ENCODE measurements around the gene CREB5. TPM values are rescaled to one million over a fixed set of nuclear protein-coding genes. Genes with fewer than 3 reads are reported as not detected.
"Not testable (repeated sequence)": the region's sequence is repeated elsewhere in the genome, so short reads cannot be mapped to it uniquely, and the experiment has no call there.

Gene CREB5, protein sequence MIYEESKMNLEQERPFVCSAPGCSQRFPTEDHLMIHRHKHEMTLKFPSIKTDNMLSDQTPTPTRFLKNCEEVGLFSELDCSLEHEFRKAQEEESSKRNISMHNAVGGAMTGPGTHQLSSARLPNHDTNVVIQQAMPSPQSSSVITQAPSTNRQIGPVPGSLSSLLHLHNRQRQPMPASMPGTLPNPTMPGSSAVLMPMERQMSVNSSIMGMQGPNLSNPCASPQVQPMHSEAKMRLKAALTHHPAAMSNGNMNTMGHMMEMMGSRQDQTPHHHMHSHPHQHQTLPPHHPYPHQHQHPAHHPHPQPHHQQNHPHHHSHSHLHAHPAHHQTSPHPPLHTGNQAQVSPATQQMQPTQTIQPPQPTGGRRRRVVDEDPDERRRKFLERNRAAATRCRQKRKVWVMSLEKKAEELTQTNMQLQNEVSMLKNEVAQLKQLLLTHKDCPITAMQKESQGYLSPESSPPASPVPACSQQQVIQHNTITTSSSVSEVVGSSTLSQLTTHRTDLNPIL
- not detected for total RNA-seq

DNA sequence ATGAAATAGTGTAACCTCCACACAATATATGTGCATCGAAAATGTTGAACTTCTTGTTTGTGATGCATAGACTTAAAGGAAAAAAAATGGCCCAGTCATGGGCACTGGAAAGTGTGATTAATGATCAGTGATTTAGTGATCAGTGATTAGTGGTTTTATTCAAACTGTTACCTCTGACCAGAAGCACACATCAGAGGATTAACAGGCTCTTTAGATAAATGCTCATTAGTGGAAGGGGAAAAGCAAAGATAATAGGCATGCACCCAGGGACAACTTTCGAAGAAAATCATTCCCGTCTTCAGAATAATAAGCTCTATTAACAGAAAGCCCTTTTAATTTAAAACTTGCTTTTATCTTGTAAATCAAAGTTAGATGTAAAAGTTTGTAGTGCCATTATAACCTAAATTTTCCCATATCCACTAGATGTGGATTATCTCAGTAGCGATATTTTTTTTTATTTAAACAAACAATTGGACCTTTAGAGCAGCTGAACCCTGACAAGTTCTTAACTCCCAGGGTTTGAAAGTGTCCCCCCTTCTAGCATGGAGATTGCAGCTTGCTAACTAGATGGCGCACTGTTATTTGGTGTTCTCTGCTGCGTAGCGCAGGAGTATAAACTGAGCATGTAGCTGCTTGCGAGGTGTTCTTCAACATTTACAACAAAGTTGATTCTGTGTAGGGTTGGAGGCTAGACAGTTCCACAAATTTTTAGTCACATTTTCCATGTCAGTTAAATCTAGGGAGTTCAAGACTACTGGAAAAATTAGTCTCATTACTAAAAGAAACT lies at the start of gene CREB5:
Gene CREB5, plus strand, starts transcription at position 643 of the 787 bp plus-strand sequence. CDS start 397 bp downstream, outside the sequence.
- POLR2A ChIA-PET, result no interaction called here
- CTCF ChIA-PET, result no interaction called here

DNA sequence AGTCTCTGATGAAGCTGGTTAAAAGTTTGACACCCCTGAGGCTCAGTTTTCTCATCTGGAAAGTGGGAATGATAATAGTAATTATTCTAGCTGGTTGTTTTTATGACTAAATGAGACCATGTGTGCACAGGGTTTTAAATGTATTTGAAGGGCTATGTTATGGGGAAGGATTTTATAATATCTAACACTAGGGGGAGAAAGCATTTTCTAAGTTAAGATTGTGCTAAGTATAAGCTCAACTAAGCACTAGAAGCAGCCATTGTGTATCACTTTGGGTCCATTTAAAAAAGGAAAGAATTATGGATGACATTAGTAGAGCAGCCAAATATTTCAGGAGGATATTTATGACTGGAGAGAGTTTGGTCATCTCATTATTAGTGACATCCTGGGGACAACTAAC lies 49.5 kb upstream of the CREB5 start:
- ChIA-PET CTCF (no interaction called here), POLR2A (interaction anchor here (0.6 kb wide), 1 partner anchor 15 kb away, joined by 3 read pairs; no protein-coding TSS in a partner anchor)

DNA sequence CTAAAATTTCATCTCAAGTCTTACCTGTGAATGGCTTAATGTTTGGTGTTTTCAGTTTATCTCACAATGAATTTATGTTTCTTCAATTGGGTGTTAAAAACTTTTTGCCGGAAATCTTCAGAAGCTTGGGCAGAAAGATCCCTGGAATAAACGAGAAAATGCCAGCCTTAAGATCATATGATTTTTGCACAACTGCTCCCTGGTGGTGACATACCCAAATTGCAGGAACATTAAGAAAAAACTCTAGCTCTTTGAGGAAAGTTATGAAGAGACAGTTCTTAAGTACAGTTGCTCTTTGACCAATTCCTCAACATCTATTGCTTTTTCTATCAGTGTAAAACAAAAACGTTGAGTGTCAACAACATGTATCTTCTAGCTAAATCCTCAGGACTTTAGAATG lies 48.2 kb upstream of the CREB5 start:
- POLR2A ChIA-PET, result no interaction called here
- CTCF ChIA-PET, result interaction anchor here (0.6 kb wide), 1 partner anchor 1033 kb away, joined by 3 read pairs; no protein-coding TSS in a partner anchor

DNA sequence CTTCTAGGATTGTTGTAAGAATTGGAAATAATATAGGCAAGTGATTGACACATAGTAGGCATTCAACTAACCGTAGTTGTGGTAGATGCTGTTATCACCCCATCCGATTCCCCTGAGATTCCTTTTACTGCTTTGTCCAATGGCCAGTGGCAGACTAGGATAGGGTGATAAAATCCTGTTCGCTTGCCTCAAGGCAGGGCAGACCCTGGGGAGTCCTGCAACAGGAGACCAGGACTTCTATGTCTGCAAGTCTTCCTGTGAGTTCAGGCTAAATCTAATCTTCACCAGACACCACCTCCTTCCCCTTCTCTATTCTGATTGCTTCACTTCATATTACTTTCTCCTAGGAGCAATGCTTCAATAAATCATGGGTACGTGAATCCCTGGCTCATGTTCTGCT lies 42.8 kb upstream of the CREB5 start:
- CTCF ChIA-PET, result interaction anchor here (1.2 kb wide), 1 partner anchor 86 kb away, joined by 3 read pairs; no protein-coding TSS in a partner anchor
- POLR2A ChIA-PET, result no interaction called here

DNA sequence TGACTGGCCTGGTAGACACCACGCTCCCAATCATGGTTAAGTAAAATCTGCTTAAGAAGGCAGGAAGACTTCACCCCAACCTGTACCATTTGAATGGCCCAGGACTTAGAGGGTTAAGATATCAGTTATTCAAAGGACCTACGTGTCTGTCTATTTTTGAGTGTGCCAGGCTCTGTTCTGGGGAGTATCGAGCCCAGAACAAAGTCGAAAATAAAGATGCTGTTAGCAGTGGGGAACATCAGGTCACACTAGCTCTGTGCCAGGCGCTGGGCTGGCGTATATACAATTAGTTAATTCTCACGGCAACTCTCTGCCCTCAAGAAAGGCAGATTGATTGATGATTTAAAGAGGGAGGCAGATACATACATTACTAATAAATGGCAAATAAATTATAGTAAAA lies 40.5 kb upstream of the CREB5 start:
- ChIA-PET POLR2A (interaction anchor here (0.6 kb wide), 1 partner anchor 39 kb away, joined by 9 read pairs; no protein-coding TSS in a partner anchor), CTCF (no interaction called here)

DNA sequence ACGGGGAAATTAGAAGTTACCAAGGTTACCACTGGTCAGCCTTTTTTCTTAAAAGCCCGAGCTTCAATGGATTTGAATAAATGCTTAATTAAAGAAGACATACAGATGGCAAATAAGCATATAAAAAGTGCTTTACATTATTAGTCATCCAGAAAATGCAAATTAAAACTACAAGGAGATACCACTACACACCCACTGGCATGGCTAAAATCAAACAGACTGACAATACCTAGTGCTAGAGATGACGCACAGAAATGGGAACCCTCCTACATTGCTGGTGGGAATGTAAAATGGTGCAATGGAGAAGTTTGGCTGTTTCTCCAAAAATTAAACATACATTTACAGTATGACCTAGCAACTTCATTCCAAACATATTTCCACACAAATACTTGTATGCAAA lies 38.3 kb upstream of the CREB5 start:
- ChIA-PET CTCF (no interaction called here), POLR2A (no interaction called here)

DNA sequence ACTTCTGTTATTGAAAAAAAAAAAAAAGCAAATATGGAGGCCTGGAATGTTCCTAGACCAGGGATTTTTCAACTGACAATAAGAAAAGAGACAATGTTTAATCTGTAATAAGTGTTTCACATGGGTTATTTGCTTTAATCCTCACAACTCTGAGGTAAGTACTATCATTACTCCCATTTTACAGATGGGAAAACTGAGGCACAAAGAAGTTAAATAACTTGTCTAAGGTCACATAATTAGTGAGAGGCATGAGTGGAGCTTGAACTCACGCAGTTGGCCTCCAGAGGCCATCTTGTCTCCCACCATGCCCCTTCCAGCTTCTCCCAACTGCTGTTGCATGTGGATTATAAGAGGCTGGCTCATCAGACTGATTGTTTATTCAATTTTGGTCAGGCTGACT lies 36.6 kb upstream of the CREB5 start:
- POLR2A ChIA-PET, result no interaction called here

DNA sequence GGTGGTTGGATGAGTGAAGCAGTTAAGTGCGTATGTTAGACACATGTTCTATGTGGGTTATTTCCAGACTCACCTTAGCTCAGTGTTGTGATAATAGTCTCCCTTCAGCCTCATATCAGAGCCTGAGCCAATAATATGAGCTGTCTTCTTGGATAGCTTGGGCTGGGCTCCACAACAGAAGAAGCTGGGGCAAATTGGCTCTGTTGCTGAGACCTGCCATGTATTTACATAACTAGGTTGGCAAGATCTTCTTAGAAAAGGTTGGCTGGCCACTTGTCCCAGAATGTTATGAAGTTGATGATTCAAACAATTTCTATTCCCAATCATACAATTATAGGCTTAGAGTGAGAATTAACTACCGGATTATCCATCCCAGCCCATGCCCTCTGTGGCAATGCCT lies 35.7 kb upstream of the CREB5 start:
- POLR2A ChIA-PET, result no interaction called here
- CTCF ChIA-PET, result no interaction called here

More for the DNA sequence above, 36.6 kb upstream of the CREB5 start:
- CTCF ChIA-PET, result no interaction called here

DNA sequence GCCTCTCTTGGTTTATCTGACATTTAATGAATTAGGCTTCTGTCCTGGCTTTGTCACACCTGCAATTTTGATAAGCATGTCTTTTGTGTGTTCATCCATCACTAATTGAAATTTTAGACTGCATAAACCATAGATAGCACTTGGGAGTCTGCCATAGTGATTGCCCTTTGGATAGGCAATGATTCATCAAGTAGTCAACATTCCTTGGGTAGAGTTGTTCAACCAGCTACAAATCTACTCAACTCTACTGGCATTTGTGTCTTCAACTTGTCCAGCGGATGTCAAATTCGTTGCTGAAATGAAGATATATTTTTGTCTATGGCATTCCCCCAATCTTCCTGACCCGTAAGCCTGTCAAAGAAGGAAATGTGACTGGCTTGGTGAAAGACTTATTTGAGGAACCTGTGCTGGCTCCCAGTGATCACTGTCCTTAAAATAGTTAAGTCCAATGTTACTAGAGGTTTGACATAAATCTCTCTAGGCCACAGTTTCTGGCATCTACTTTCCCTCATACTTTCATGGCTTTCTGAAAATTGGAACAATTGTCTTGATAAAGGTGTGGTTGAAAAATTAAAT lies 33.7 kb upstream of the CREB5 start:
- ChIA-PET CTCF (no interaction called here), POLR2A (no interaction called here)

DNA sequence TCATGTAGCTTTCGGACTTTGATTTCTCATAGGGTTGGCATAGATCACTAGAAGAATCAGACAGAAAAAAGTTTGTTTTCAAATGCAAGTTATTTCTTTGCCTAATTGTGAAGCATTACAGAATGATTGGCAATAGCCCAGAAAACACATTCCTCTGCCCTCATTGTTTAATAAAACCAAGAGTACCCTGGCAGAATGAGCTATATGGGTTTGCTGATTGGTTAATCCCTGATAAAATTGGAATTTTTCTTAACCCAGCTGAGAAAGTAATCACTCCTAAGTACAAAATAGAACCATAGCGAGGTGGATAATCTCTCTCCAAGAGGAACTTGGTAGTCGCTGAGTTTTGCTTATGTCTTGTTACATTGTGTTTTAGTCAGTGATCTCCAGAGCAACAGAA lies 30.9 kb upstream of the CREB5 start:
- POLR2A ChIA-PET, result no interaction called here
- CTCF ChIA-PET, result no interaction called here

DNA sequence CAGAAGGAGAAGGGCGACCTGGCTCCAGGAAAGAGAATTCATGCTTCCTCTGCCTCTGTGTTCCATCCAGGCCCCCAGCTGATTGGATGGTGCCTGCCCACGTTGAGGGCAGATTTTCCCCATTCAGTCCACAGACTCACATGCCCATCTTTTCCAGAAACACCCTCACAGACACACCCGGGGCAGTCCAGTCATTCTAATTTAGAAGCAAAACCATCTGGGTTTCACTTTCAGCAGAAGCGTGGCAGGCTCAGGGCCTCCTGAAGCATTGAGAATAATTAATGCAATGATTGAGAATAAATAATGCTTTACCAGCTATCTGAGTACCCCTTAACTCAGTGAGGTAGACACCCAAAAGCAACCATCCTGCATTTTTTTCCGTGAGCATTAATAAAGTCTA lies 30.2 kb upstream of the CREB5 start:
- CTCF ChIA-PET, result no interaction called here
- POLR2A ChIA-PET, result no interaction called here

DNA sequence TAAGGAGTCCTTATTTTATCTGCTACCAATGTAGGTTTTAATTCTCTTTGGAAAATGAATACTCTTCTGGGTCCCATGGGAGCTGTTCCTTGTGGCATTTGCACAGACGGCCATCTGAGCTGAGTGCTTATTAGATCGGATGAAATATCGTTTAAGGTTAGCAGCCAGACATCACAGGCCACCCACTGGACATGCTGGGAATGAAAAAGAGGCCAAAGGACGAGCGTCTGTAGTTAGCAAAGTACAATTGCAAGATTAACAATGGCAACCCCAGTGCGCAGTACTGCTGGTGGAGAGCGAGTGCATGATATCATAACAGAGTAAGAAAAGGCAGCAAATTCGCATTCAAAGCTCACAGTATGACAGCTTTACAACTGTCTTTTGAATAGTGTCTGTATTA lies 28.3 kb upstream of the CREB5 start:
- ChIA-PET CTCF (no interaction called here), POLR2A (no interaction called here)

DNA sequence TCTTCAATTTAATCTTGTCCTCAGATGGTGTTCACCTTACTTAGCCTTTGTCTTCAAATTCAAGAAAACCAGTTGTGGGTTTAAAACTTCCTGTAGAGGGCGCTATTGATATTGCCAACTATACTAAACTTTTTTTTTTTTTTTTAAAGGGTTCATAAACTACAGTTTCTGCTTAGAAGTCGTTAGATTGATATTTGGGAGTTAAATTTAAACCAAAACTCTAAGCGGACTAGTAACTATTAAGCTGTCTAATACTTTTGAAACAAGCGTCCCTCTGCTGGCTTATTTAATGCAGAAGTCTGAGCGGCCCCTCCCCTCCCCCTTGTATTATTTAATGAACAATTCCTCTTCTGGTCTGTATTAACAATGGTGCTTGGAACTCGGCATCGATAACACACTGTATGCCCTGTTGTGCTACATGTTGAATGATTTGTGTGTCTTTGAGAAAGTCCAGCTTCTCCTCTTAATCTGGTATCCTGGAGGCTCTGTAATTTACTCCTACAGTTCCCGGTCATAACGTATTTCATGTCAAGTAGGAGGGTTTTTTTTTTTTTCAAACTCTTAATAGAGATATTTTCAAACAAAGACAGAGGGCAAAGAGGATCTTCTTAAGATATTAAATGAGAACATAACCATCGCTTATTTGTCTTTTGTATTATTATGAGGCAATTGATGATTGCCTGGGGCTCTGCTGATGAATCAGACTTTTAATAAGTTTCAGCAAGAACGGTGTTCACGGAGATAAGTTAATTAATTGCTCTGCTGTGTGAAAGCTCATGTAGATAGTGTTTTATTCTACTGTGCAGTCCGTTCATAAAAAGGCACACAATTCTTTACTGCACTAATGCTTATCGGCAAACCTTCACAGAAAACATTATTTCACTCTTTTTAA lies 22.6 kb upstream of the CREB5 start:
- POLR2A ChIA-PET, result no interaction called here
- CTCF ChIA-PET, result interaction anchor here (0.6 kb wide), 2 partner anchors 29 to 38 kb away, joined by 3 read pairs; no protein-coding TSS in a partner anchor

DNA sequence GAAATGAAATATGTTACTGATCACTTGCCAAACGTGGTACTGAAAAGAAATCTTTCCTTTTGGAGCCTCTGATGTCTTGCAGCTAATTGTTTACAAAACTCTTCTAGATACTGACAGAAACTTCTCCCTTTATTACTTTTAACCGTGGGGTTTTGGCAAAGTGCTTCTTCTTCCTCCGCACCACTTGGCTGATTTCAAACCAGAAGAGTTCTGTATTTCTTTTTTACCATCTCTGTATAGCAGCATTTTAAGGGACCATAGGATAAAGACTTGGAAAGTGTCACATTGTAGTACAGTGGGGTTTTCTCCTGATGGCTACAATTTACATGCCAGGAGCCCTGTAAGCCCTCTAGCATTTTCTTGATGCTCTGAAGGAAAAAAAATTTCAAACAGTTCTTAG lies 21.9 kb upstream of the CREB5 start:
- CTCF ChIA-PET, result no interaction called here
- POLR2A ChIA-PET, result no interaction called here

DNA sequence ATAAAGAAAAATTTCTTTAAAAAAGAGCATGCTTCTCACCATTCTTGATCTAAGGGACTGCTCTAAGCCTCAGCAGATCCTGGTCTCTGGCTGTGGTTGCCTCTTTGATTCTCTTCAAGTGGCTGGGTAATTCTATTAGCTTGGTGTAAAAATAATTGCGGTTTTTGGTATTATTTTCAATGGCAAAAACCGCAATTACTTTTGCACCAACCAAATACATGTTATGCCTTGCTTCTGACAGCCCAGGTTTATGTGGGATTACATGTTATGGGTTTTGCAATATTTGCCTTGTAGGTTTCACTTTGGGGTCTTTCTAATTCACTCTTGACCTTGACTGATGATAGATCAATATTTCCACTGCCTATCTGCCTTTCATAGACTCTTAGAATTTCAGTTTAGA lies 20.0 kb upstream of the CREB5 start:
- ChIA-PET CTCF (interaction anchor here (1.4 kb wide), 1 partner anchor 462 kb away, joined by 3 read pairs; no protein-coding TSS in a partner anchor), POLR2A (no interaction called here)

DNA sequence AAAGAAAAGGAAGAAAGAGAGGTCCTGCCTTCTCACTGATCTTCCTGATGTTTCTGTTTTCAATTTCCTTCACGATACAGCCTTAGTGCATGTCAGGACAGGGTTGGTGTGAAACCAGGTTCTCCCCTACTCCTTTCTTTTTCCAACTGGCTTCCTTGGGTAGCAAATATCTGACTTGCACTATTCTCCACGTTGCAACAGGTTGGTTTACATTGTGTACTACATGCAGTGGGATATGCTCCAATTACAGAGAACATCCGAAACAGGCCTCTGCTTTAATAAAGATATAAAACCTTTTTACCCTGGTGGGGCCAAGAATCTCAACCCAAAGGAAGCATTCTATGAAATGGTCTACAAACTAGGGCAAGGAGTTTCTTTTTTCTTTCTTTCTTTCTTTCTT lies 16.9 kb upstream of the CREB5 start:
- CTCF ChIA-PET, result no interaction called here
- POLR2A ChIA-PET, result no interaction called here

DNA sequence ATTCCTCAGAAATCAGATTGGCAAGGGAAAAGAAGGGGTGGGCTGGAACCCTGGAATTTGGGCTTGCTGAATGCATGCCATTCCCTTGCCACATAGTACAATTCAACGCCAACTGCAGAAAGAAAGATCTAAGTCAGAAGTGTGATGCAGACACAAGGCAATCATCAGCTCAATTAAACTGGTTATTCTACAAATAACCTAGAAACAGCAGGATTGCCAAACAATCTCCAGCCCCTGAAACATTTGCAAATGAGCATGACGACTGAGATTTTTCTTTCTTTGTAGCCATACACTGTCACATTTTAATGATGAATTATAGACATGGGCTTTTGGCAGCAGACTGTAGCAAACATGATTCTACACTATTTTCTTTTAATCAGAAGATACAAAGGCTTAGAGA lies 16.5 kb upstream of the CREB5 start:
- POLR2A ChIA-PET, result no interaction called here
- CTCF ChIA-PET, result no interaction called here

DNA sequence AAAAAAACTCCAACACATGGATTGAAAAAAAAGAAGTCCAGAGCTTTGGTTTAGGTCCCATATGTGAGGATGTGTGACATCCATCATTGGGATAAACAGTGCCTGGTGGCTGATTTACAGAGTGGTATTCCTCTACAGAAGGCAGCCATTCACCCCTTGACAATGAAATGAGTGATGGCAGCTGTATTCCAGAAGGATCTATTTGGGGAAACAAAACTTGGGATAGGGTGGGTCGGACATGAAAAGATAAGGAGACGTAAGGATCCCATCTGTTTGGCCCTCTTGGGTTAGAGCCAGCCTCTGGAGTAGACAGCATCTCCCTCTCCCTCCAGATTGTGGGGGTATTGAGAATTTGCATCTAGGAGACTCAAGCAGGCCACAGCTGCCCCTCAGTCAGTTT lies 15.2 kb upstream of the CREB5 start:
- CTCF ChIA-PET, result no interaction called here
- POLR2A ChIA-PET, result no interaction called here

DNA sequence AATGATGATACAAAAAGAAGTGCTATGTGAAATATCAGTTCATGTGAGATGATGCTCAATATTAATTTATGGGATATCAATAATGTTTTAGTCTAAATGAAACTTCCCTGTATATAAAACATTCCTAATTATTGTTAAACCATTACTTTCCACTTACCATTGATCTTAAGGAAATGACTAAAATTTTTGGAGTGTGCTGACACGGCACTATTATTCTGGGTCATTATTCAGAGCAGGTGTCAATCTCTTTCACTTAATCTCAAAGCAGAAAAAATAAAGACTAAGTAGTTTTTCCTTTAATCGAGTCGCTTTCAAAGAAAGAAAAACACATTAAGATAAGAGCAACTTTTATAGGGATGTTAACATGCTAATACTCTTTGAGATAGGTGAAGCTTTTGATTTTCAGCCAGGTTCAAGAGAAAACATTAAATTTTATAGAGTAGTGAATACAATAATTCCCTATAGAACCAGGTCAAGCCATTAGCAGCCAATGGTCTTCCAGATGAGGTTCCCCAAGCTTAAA lies 11.4 kb upstream of the CREB5 start:
- CTCF ChIA-PET, result no interaction called here
- POLR2A ChIA-PET, result no interaction called here

DNA sequence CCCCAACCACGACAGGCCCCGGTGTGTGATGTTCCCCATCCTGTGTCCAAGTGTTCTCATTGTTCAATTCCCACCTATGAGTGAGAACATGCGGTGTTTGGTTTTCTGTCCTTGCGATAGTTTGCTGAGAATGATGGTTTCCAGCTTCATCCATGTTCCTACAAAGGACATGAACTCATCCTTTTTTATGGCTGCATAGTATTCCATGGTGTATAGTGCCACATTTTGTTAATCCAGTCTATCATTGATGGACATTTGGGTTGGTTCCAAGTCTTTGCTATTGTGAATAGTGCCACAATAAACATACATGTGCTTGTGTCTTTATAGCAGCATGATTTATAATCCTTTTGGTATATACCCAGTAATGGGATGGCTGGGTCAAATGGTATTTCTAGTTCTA lies 10.8 kb upstream of the CREB5 start:
- POLR2A ChIA-PET, CTCF ChIA-PET: not testable (repeated sequence)
